Lower leg skin (tissue), 4 donors: Measurements from ENCODE around the gene MCF2L2. TPM values are rescaled to one million over a fixed set of nuclear protein-coding genes. Genes with fewer than 3 reads are reported as not detected.

Source experiments
- DNase-seq, 2 donors: peaks; one replicate each; pipeline ENCODE4 v3.0.0-alpha.2; 2019; ENCODE audit warnings: low spot score in 2 of 2
- H3K4me3 ChIP-seq: fragments of 200-600 bp; sonication (generic); 2 replicates; pipeline ENCODE4 v1.5.1; 2017; ENCODE audit warnings: mild to moderate bottlenecking, low read depth; ENCODE audit not compliant: poor library complexity, severe bottlenecking
- POLR2A ChIP-seq, 2 donors: fragments of 450-650 bp; IDR thresholded peaks; one replicate each; pipeline ENCODE4 v1.6.1; 2016 to 2017; ENCODE audit warnings: antibody characterized with exemption in 2 of 2, mild to moderate bottlenecking in 1 of 2, moderate library complexity in 1 of 2
- WGBS, 2 donors: methylation state at CpG; one replicate each; pipeline ENCODE4 v1.1.5; 2018; 5-methylcytosine and 5-hydroxymethylcytosine counted together
- intact Hi-C: fragments of 100-400 bp; cut with DNase I; formaldehyde crosslinking; loops from one replicate; pipeline ENCODE4 v1.15.0; 2023; ENCODE audit warnings: low total_unique reads
- total RNA-seq, 4 donors: library from RNA; depleted of rRNA; stranded (reverse); fragments of >200 nt; gene quantifications; one replicate each; pipeline ENCODE4 v1.1.0, GENCODE V29; 2016
- TF ChIP-seq, protein P1 (sequence below), 3 donors: fragments of 450-650 bp; IDR thresholded peaks; one replicate each; pipeline ENCODE4 v1.5.1; 2016; ENCODE audit warnings: antibody characterized with exemption in 3 of 3, mild to moderate bottlenecking in 3 of 3, moderate library complexity in 2 of 3

Gene MCF2L2
- total RNA-seq, 4 donors from 2014 or later: 0.88 to 1.3 (median 1.1) TPM; not detected in 1

DNA sequence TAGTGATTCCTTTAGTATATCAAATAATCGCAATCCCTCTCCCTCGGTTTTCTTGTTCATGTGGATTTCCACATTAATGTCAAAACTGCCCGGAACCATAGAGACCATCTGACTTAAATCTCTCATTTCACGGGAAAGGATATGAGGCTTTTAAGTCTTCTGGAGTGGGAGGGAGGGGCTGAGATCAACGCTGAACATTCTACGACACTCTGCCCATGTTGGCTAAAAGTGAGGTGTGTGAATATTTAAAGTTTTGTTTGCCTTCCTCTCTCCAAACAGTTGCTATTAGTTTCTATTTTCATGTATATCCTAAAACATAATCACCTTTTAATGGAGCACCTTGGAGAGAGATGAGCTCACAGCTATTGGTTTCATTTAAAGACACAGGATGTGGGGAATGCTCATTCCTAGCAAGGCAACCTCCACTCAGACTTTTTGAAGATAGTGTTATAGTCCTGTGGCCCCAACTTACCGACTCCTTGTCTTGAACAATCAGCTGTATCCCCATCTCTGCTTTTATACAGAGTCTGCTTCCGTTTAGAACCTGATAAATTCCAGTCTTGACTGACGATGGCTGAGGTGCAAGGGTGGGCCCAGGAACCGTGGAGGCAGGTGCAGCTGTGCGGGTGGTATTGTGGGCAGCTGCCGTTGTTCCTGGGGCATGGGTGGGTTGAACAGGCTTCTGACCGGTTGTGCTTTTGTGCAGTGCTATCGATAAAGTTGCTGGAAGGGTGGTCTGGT is 275.0 kb downstream of the MCF2L2 start:
- no peak for DNase-seq
- 87 to 93% methylated on average over 14 of the region's 14 CpGs for WGBS, 2 donors
- H3K4me3 ChIP-seq: no peak overlapping the region
- TF ChIP-seq POLR2A (IDR thresholded peaks at IDR 0.05): no peak
- TF ChIP-seq, protein P1, sequence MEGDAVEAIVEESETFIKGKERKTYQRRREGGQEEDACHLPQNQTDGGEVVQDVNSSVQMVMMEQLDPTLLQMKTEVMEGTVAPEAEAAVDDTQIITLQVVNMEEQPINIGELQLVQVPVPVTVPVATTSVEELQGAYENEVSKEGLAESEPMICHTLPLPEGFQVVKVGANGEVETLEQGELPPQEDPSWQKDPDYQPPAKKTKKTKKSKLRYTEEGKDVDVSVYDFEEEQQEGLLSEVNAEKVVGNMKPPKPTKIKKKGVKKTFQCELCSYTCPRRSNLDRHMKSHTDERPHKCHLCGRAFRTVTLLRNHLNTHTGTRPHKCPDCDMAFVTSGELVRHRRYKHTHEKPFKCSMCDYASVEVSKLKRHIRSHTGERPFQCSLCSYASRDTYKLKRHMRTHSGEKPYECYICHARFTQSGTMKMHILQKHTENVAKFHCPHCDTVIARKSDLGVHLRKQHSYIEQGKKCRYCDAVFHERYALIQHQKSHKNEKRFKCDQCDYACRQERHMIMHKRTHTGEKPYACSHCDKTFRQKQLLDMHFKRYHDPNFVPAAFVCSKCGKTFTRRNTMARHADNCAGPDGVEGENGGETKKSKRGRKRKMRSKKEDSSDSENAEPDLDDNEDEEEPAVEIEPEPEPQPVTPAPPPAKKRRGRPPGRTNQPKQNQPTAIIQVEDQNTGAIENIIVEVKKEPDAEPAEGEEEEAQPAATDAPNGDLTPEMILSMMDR (IDR thresholded peaks at IDR 0.05): no peak
- intact Hi-C loops: no loop called here

DNA sequence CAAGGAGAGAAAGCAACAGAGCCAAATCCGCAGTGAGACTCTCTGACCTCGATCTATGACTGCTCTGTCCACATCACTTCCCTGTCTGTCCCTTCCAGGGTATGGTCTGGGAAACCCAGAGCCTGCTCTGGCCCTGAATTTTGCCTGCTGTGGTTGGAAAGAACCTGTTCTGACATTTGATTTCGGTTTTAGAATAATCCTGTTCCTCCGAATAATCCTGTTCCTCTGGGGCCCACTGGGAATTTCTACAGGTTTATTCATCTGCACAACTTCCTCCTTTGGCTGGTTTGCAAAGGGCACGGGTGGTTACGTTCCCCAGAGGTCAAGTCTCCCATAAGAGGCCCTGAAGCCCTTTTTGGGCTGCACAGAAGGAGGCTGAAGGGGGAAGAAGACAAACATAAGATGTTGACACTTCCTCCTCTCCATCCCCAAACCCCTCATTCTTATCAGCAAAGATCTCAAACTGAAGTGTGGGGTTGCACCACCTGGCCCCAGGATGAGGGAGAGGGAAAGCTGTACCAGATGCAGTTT is 276.5 kb downstream of the MCF2L2 start:
- intact Hi-C loops: no loop called here
- TF ChIP-seq, protein P1 (IDR thresholded peaks at IDR 0.05): no peak
- TF ChIP-seq POLR2A (IDR thresholded peaks at IDR 0.05): no peak
- no peak overlapping the region for H3K4me3 ChIP-seq
- DNase-seq: no peak
- WGBS, 2 donors: 60 to 65% methylated on average over 6 of the region's 6 CpGs

DNA sequence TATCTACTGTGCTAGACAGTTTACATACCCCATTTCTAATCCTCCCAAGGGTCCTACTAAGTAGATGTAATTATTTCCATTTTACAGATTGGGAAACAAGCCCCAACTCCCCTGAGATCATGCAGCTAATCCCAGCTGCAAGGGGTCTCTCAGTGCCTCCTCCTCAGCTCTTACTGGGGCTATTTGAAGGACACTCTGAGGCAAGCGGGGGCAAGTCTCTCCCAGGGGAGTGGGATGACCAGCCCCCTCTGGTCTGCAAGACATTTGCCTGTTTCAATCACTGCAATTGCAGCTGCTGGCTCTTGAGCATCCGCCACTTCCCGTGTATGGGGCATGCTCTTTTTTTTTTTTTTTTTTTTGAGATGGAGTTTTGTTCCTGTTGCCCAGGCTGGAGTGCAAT is 277.3 kb downstream of the MCF2L2 start:
- intact Hi-C loops: no loop called here
- WGBS, 2 donors: 75 to 89% methylated on average over 3 of the region's 3 CpGs
- no peak for DNase-seq
- TF ChIP-seq POLR2A (IDR thresholded peaks at IDR 0.05): no peak
- no peak overlapping the region for H3K4me3 ChIP-seq

DNA sequence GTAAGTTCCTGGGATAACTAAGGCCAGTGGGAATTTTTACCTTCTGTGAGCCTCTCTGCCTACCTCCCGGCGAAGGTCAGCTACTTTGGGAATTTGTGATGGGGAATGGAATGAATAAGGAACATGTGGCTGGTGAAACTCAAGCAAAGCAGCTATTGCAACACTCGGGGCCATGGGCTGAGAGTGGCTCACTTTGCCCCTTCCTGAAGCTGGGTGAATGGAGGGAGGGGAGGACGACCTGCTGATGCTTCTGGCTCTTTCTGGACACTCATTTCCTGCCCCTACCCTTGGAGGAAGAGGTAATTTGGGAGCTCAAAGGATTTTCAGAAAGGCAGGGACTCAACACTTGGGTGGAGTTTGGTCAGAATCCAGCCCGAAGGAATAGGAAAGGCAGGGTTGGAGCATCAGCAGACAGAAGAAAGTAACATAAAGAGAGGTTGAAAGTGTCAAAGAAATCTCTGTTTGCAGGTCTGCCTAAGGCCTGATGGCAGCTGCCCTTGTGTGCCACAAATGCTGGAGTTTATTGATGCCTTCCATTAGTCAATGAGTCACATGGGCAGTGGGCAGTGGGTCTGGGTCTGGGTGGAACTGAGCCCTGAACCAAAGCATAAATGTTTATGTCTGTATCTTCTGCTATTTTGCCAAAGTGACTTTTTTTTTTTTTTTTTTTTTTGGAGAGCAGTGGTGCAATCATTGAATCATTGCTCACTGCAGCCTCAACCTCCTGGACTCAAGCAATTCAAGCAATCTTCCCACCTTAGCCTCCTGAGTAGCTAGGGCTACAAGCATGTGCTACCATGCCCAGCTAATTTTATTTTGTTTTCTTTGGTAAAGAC is 278.3 kb downstream of the MCF2L2 start:
- no peak overlapping the region for H3K4me3 ChIP-seq
- no peak for TF ChIP-seq POLR2A (IDR thresholded peaks at IDR 0.05)
- TF ChIP-seq, protein P1 (IDR thresholded peaks at IDR 0.05): no peak
- DNase-seq: peak in 1 of 2 donors; percentile 57
- intact Hi-C loops: no loop called here
- 47 to 55% methylated on average over 5 of the region's 5 CpGs for WGBS, 2 donors

DNA sequence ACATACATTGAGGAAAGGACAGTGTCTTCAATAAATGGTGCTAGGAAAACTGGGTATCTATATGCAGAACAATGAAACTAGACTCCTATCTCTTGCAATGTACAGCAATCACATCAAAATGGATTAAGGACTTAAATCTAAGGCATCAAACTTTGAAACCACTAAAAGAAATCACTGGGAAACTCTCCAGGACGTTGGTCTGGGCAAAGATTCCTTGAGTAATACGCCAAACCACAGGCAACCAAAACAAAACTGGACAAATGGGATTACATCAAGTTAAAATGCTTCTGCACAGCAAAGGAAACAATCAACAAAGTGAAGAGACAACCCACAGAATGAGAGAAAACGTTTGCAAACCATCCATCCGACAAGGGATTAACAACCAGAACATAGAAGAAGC is 280.4 kb downstream of the MCF2L2 start:
- no peak overlapping the region for H3K4me3 ChIP-seq
- TF ChIP-seq, protein P1 (IDR thresholded peaks at IDR 0.05): no peak
- TF ChIP-seq POLR2A (IDR thresholded peaks at IDR 0.05): no peak
- intact Hi-C loops: no loop called here
- DNase-seq: peak in 1 of 2 donors; percentile 3
- 62 to 63% methylated on average over 4 of the region's 4 CpGs for WGBS, 2 donors

DNA sequence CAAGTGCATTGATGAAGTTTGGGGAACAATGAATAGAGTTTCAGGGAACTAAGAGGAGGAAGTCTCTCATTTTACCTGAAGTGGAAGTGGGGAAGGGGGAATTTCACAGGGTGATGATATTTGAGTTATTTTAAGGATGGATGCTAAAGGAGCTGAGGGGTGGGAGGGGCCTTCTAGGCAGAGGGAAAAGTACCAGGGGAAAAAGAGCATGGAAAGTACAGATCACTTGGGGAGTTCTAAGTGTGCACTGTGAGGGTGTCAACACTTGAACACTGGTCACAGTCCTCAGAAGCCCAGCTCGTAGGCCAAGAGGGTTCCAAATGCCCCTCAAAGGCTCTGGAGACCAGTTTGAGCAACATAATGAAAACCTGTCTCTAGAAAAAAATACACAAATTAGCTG is 284.1 kb downstream of the MCF2L2 start:
- intact Hi-C loops: no loop called here

More for the DNA sequence above, 284.1 kb downstream of the MCF2L2 start:
- 61 to 95% methylated on average over 1 of the region's 1 CpG for WGBS, 2 donors
- TF ChIP-seq, protein P1 (IDR thresholded peaks at IDR 0.05): no peak
- no peak for TF ChIP-seq POLR2A (IDR thresholded peaks at IDR 0.05)
- DNase-seq: no peak
- no peak overlapping the region for H3K4me3 ChIP-seq
